Activated CD4-positive, alpha-beta T cell treated with anti-CD3 and anti-CD28 coated beads for 36 hours (primary cell): ENCODE measurements around the gene CAMTA1. TPM values are rescaled to one million over a fixed set of nuclear protein-coding genes. Genes with fewer than 3 reads are reported as not detected.

Source experiments
- ATAC-seq: fragments of 200-7000 bp; cut with Tn5 transposase; one replicate; pipeline ENCODE4 v1.10.0; 2021; ENCODE audit warnings: mild to moderate bottlenecking, moderate library complexity
- CTCF ChIA-PET: fragments of 350-600 bp; sonication (Branson Sonifier 250); formaldehyde crosslinking; loops from one replicate; lab custom pipeline; 2021; ENCODE audit warnings: antibody characterized with exemption; lab: Charles Lee
- POLR2A ChIA-PET: fragments of 350-600 bp; sonication (Branson Sonifier 250); formaldehyde crosslinking; loops from one replicate; lab custom pipeline; 2021; ENCODE audit warnings: antibody characterized with exemption, inconsistent platforms; lab: Charles Lee
- DNase-seq: peaks from one replicate; pipeline ENCODE4 v3.0.0-alpha.2; 2020
- H3K27ac Mint-ChIP-seq: one replicate; pipeline ENCODE4 v1.8.0; 2021; ENCODE audit warnings: mixed read lengths
- H3K27me3 Mint-ChIP-seq: one replicate; pipeline ENCODE4 v1.8.0; 2021; ENCODE audit warnings: mixed read lengths
- H3K36me3 Mint-ChIP-seq: one replicate; pipeline ENCODE4 v1.8.0; 2021; ENCODE audit warnings: low read depth, mixed read lengths
- H3K4me1 Mint-ChIP-seq: one replicate; pipeline ENCODE4 v1.8.0; 2021; ENCODE audit warnings: mixed read lengths
- H3K4me3 Mint-ChIP-seq: one replicate; pipeline ENCODE4 v1.8.0; 2021; ENCODE audit warnings: mild to moderate bottlenecking, moderate library complexity, mixed read lengths
- H3K9me3 Mint-ChIP-seq: one replicate; pipeline ENCODE4 v1.8.0; 2021; ENCODE audit warnings: low read depth, mixed read lengths
- intact Hi-C, 2 experiments: fragments of 100-400 bp; cut with DNase I in 1 of 2; cut with micrococcal nuclease in 1 of 2; formaldehyde crosslinking; loops; one replicate each; pipeline versions ENCODE4 v1.14.2 to v1.15.1; 2022 to 2024; cut with DNase I, micrococcal nuclease
- total RNA-seq, 2 experiments: library from RNA; stranded (reverse); gene quantifications; one replicate each; pipeline ENCODE4 v1.2.3, GENCODE V29; 2021

The CAMTA1 gene
- total RNA-seq, 2 experiments from 2014 or later: 62.3 to 76.7 TPM

- Mint-ChIP-seq H3K27ac (no peak overlapping the region), H3K4me1 (no peaks in the 10 kb centered on the region), H3K4me3 (no peak overlapping the region), H3K9me3 (no peaks in the 10 kb centered on the region), H3K27me3 (peaks cover 6% of the 10 kb centered on the region), H3K36me3 (no peaks in the 10 kb centered on the region)
- POLR2A ChIA-PET: no interaction called here
- DNase-seq (no peak), ATAC-seq (no peak)
- intact Hi-C loops: no loop called here
- CTCF ChIA-PET: interaction anchor here (0.7 kb wide), 1 partner anchor 912 kb away, joined by 3 read pairs; no protein-coding TSS in a partner anchor
Measured at GRCh38 chr1:7508934-7509519, 723.8 kb downstream of the CAMTA1 start.

GRCh38 chr1:7509598-7509997 is 724.3 kb downstream of the CAMTA1 start:
- ChIA-PET POLR2A (no interaction called here), CTCF (no interaction called here)
- H3K4me1 Mint-ChIP-seq: no peaks in the 10 kb centered on the region

GRCh38 chr1:7510389-7510931 is 725.2 kb downstream of the CAMTA1 start:
- CTCF ChIA-PET: no interaction called here
- intact Hi-C loops: no loop called here

More at GRCh38 chr1:7509598-7509997, 724.3 kb downstream of the CAMTA1 start:
- Mint-ChIP-seq H3K27ac (no peak overlapping the region), H3K27me3 (peaks cover 6% of the 10 kb centered on the region), H3K36me3 (no peaks in the 10 kb centered on the region), H3K4me3 (no peak overlapping the region), H3K9me3 (no peaks in the 10 kb centered on the region)
- no peak for DNase-seq
- intact Hi-C loops: no loop called here
- no peak for ATAC-seq

GRCh38 chr1:7511381-7511780 is 726.1 kb downstream of the CAMTA1 start:
- Mint-ChIP-seq H3K36me3 (no peaks in the 10 kb centered on the region), H3K9me3 (no peaks in the 10 kb centered on the region), H3K4me3 (no peak overlapping the region), H3K27me3 (peaks cover 8% of the 10 kb centered on the region), H3K4me1 (no peaks in the 10 kb centered on the region), H3K27ac (no peak overlapping the region)
- CTCF ChIA-PET: no interaction called here
- POLR2A ChIA-PET: no interaction called here
- intact Hi-C loops: no loop called here
- no peak for ATAC-seq
- no peak for DNase-seq

More at GRCh38 chr1:7510389-7510931, 725.2 kb downstream of the CAMTA1 start:
- Mint-ChIP-seq H3K4me3 (no peak overlapping the region), H3K27me3 (peaks cover 6% of the 10 kb centered on the region), H3K36me3 (no peaks in the 10 kb centered on the region), H3K27ac (no peak overlapping the region), H3K9me3 (no peaks in the 10 kb centered on the region), H3K4me1 (no peaks in the 10 kb centered on the region)
- ATAC-seq (no peak), DNase-seq (no peak)
- POLR2A ChIA-PET: no interaction called here

- Mint-ChIP-seq H3K36me3 (no peaks in the 10 kb centered on the region), H3K4me3 (no peak overlapping the region), H3K9me3 (no peaks in the 10 kb centered on the region), H3K27me3 (peaks cover 8% of the 10 kb centered on the region), H3K4me1 (no peaks in the 10 kb centered on the region), H3K27ac (no peak overlapping the region)
- intact Hi-C loops: no loop called here
- ATAC-seq: no peak
- ChIA-PET POLR2A (no interaction called here), CTCF (interaction anchor here (0.7 kb wide), 1 partner anchor 477 kb away, joined by 3 read pairs; no protein-coding TSS in a partner anchor)
- DNase-seq: no peak
Measured at GRCh38 chr1:7513081-7513480, 727.8 kb downstream of the CAMTA1 start.

- H3K27me3 Mint-ChIP-seq: peaks cover 8% of the 10 kb centered on the region
- H3K27ac Mint-ChIP-seq: no peak overlapping the region
- H3K36me3 Mint-ChIP-seq: no peaks in the 10 kb centered on the region
- ATAC-seq (no peak), DNase-seq (no peak)
- ChIA-PET POLR2A (no interaction called here), CTCF (no interaction called here)
- H3K4me3 Mint-ChIP-seq: no peak overlapping the region
- no peaks in the 10 kb centered on the region for H3K4me1 Mint-ChIP-seq
- no peaks in the 10 kb centered on the region for H3K9me3 Mint-ChIP-seq
- intact Hi-C loops: no loop called here
Measured at GRCh38 chr1:7515175-7515574, 729.9 kb downstream of the CAMTA1 start.

GRCh38 chr1:7515904-7516303 is 730.6 kb downstream of the CAMTA1 start:
- DNase-seq: no peak
- no peak overlapping the region for H3K4me3 Mint-ChIP-seq
- H3K27ac Mint-ChIP-seq: no peak overlapping the region
- peaks cover 6% of the 10 kb centered on the region for H3K27me3 Mint-ChIP-seq
- POLR2A ChIA-PET: no interaction called here
- intact Hi-C loops: no loop called here
- H3K9me3 Mint-ChIP-seq: no peaks in the 10 kb centered on the region
- no peaks in the 10 kb centered on the region for H3K4me1 Mint-ChIP-seq
- CTCF ChIA-PET: no interaction called here
- no peaks in the 10 kb centered on the region for H3K36me3 Mint-ChIP-seq
- ATAC-seq: no peak

GRCh38 chr1:7516341-7516740 is 731.1 kb downstream of the CAMTA1 start:
- Mint-ChIP-seq H3K27ac (no peak overlapping the region), H3K36me3 (no peaks in the 10 kb centered on the region), H3K27me3 (peaks cover 6% of the 10 kb centered on the region), H3K9me3 (no peaks in the 10 kb centered on the region), H3K4me3 (no peak overlapping the region), H3K4me1 (no peaks in the 10 kb centered on the region)
- no peak for DNase-seq
- intact Hi-C loops: no loop called here
- CTCF ChIA-PET: no interaction called here
- POLR2A ChIA-PET: no interaction called here
- no peak for ATAC-seq

- ChIA-PET CTCF (no interaction called here), POLR2A (no interaction called here)
- H3K4me3 Mint-ChIP-seq: no peak overlapping the region
- intact Hi-C loops: no loop called here
- H3K27ac Mint-ChIP-seq: no peak overlapping the region
- H3K27me3 Mint-ChIP-seq: peaks cover 6% of the 10 kb centered on the region
- H3K9me3 Mint-ChIP-seq: no peaks in the 10 kb centered on the region
- no peaks in the 10 kb centered on the region for H3K36me3 Mint-ChIP-seq
- H3K4me1 Mint-ChIP-seq: no peaks in the 10 kb centered on the region
- DNase-seq (no peak), ATAC-seq (no peak)
Measured at GRCh38 chr1:7516929-7517328, 731.7 kb downstream of the CAMTA1 start.

GRCh38 chr1:7517611-7518330 is 732.5 kb downstream of the CAMTA1 start:
- no peaks in the 10 kb centered on the region for H3K36me3 Mint-ChIP-seq
- no peak for DNase-seq
- no peaks in the 10 kb centered on the region for H3K4me1 Mint-ChIP-seq
- peaks cover 6% of the 10 kb centered on the region for H3K27me3 Mint-ChIP-seq
- H3K4me3 Mint-ChIP-seq: no peak overlapping the region
- ATAC-seq: no peak
- intact Hi-C loops: no loop called here
- no peaks in the 10 kb centered on the region for H3K9me3 Mint-ChIP-seq
- H3K27ac Mint-ChIP-seq: no peak overlapping the region
- ChIA-PET CTCF (interaction anchor here (0.6 kb wide), 1 partner anchor 496 kb away, joined by 3 read pairs; no protein-coding TSS in a partner anchor), POLR2A (no interaction called here)

- ATAC-seq (no peak), DNase-seq (no peak)
- Mint-ChIP-seq H3K36me3 (no peaks in the 10 kb centered on the region), H3K4me1 (no peaks in the 10 kb centered on the region), H3K9me3 (no peaks in the 10 kb centered on the region), H3K27ac (no peak overlapping the region), H3K4me3 (no peak overlapping the region), H3K27me3 (peaks cover 8% of the 10 kb centered on the region)
- CTCF ChIA-PET: no interaction called here
- POLR2A ChIA-PET: no interaction called here
- intact Hi-C loops: no loop called here
Measured at GRCh38 chr1:7518411-7518810, 733.2 kb downstream of the CAMTA1 start.
